ENCODE data around the gene KBTBD3.

DNA sequence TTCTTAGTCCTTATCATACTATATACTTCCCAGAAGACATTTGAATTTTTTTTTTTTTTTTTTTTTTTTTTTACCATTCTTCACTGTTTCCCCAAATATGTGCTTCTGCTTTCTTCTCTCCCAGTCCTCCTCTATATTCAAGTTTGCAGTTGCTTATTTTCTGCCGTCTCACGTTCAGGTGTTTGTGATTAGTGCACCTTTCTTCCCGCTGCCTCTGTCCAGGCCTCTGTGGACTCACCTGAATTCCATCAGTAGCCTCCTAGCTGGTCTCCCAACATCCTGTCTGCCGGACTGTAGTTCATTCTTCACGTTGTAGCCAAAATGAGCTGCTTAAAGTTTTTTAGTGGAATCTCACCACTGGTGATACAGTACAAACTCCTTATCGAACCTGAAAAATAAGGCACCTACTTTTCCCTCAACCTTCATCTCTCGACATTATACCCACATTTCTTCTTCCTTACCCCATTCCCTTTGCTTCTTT is 54.3 kb downstream of the KBTBD3 start:
- TF ChIP-seq, protein P1, sequence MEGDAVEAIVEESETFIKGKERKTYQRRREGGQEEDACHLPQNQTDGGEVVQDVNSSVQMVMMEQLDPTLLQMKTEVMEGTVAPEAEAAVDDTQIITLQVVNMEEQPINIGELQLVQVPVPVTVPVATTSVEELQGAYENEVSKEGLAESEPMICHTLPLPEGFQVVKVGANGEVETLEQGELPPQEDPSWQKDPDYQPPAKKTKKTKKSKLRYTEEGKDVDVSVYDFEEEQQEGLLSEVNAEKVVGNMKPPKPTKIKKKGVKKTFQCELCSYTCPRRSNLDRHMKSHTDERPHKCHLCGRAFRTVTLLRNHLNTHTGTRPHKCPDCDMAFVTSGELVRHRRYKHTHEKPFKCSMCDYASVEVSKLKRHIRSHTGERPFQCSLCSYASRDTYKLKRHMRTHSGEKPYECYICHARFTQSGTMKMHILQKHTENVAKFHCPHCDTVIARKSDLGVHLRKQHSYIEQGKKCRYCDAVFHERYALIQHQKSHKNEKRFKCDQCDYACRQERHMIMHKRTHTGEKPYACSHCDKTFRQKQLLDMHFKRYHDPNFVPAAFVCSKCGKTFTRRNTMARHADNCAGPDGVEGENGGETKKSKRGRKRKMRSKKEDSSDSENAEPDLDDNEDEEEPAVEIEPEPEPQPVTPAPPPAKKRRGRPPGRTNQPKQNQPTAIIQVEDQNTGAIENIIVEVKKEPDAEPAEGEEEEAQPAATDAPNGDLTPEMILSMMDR (IDR thresholded peaks at IDR 0.05): no peak
- TF ChIP-seq EZH2phosphoT487 (IDR thresholded peaks at IDR 0.05) (no peak), EZH2 (IDR thresholded peaks at IDR 0.05) (no peak)

Data from neural progenitor cell (in vitro differentiated cells).